Loucy (cell line): ENCODE data around the gene PAXX.

Experiments used
- H2AFZ ChIP-seq: fragments of 200-600 bp; sonication (generic); 2 replicates; pipeline ENCODE4 v1.6.0; 2016; ENCODE audit warnings: antibody characterized with exemption, mild to moderate bottlenecking, low read length, moderate library complexity
- H3F3A ChIP-seq: fragments of 200-600 bp; 2 replicates; pipeline ENCODE4 v1.6.0; 2016; ENCODE audit warnings: antibody characterized with exemption, low read depth, mild to moderate bottlenecking
- H3K27me3 ChIP-seq: fragments of 200-600 bp; sonication (generic); 2 replicates; pipeline ENCODE4 v1.6.1; 2014; ENCODE audit warnings: low read length, mild to moderate bottlenecking; ENCODE audit not compliant: insufficient read depth, poor library complexity, severe bottlenecking
- H3K36me3 ChIP-seq: fragments of 200-600 bp; sonication (generic); 2 replicates; pipeline ENCODE4 v1.6.1; 2016; ENCODE audit warnings: low read length; ENCODE audit not compliant: insufficient read depth
- H3K4me1 ChIP-seq: fragments of 200-600 bp; sonication (generic); 2 replicates; pipeline ENCODE4 v1.5.1; 2014; ENCODE audit warnings: low read length, mild to moderate bottlenecking; ENCODE audit not compliant: insufficient read depth, poor library complexity, severe bottlenecking
- H3K4me2 ChIP-seq: fragments of 200-600 bp; sonication (generic); 2 replicates; pipeline ENCODE4 v1.6.0; 2014; ENCODE audit warnings: antibody characterized with exemption, low read length, low read depth, mild to moderate bottlenecking; ENCODE audit not compliant: poor library complexity, severe bottlenecking
- H3K4me3 ChIP-seq: fragments of 200-600 bp; sonication (generic); 2 replicates; pipeline ENCODE4 v1.5.1; 2014; ENCODE audit warnings: low read length, mild to moderate bottlenecking, mixed read lengths; ENCODE audit not compliant: poor library complexity, severe bottlenecking
- H3K79me2 ChIP-seq: fragments of 200-600 bp; sonication (generic); 2 replicates; pipeline ENCODE4 v1.6.1; 2014; ENCODE audit warnings: low read length; ENCODE audit not compliant: insufficient read depth
- H3K9ac ChIP-seq: fragments of 200-600 bp; sonication (generic); 2 replicates; pipeline ENCODE4 v1.6.0; 2014; ENCODE audit warnings: mild to moderate bottlenecking, low read depth, low read length, moderate library complexity; ENCODE audit not compliant: poor library complexity, severe bottlenecking
- H3K9me2 ChIP-seq: fragments of 200-600 bp; sonication (generic); replicated peaks from 2 replicates; pipeline ENCODE4 v1.6.1; 2016; ENCODE audit warnings: low read depth, low read length, mixed read lengths
- H3K9me3 ChIP-seq: fragments of 200-600 bp; sonication (generic); 2 replicates; pipeline ENCODE4 v1.6.1; 2014; ENCODE audit warnings: mild to moderate bottlenecking, antibody characterized with exemption, low read length, low read depth; ENCODE audit not compliant: insufficient read depth
- H4K20me1 ChIP-seq: fragments of 200-600 bp; sonication (generic); 2 replicates; pipeline ENCODE4 v1.6.0; 2014; ENCODE audit warnings: antibody characterized with exemption, low read length, mild to moderate bottlenecking; ENCODE audit not compliant: insufficient read depth, poor library complexity, severe bottlenecking
- EZH2phosphoT487 ChIP-seq: fragments of 200-600 bp; IDR thresholded peaks from 2 replicates; pipeline ENCODE4 v1.6.1; 2018; ENCODE audit warnings: antibody characterized with exemption, mild to moderate bottlenecking, moderate library complexity, borderline replicate concordance
- TF ChIP-seq, protein P1 (sequence below): fragments of 200-600 bp; sonication (generic); conservative IDR thresholded peaks from 2 replicates; pipeline ENCODE4 v1.5.1; 2014; ENCODE audit warnings: mild to moderate bottlenecking, antibody characterized with exemption, low read length

Gene PAXX

DNA sequence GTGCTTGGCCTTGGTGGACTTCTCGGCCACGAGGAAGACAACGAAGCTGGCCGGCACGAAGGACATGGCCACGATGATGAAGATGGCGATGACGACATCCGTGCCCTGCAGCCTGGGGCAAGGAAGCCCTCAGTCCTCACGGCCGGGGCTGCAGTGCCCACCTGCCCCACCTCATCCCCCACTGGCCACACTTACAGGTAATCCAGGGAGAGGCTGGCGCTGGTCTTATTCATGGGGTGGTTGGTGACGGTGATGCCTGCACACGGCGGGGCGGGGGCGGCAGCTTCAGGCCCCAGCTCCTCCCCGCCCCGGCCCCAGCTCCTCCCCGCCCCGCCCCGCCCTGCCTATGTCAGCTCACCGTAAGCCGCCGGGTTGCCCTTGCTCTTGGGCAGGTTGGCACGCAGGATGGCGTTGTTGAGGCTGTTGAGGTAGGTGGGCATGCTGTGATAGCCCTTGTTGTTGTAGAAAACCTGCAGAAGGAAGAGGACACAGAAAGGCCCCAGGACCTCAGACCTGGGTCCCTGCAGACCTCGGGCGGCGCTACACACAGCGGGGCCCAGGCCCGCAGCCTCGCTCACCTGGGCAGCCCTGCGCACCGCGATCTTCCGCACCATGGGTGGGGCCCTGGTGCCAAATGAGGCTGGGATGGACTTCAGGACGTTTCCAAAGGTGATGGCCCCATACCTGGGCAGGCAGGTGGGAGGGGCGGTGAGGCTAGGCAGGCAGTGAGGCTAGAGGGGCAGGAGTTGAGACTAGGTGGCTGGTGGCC, 19.9 kb downstream of the PAXX start:
- H3K27me3 ChIP-seq, result no peaks in the 10 kb centered on the region
- no peaks in the 10 kb centered on the region for H3K4me1 ChIP-seq
- no peaks in the 10 kb centered on the region for H3F3A ChIP-seq
- no peak overlapping the region for H3K4me3 ChIP-seq
- H3K4me2 ChIP-seq, result no peak overlapping the region
- H2AFZ ChIP-seq, result no peak overlapping the region
- H3K9me2 ChIP-seq, result no peaks in the 10 kb centered on the region
- no peaks in the 10 kb centered on the region for H3K9me3 ChIP-seq
- TF ChIP-seq, protein P1, sequence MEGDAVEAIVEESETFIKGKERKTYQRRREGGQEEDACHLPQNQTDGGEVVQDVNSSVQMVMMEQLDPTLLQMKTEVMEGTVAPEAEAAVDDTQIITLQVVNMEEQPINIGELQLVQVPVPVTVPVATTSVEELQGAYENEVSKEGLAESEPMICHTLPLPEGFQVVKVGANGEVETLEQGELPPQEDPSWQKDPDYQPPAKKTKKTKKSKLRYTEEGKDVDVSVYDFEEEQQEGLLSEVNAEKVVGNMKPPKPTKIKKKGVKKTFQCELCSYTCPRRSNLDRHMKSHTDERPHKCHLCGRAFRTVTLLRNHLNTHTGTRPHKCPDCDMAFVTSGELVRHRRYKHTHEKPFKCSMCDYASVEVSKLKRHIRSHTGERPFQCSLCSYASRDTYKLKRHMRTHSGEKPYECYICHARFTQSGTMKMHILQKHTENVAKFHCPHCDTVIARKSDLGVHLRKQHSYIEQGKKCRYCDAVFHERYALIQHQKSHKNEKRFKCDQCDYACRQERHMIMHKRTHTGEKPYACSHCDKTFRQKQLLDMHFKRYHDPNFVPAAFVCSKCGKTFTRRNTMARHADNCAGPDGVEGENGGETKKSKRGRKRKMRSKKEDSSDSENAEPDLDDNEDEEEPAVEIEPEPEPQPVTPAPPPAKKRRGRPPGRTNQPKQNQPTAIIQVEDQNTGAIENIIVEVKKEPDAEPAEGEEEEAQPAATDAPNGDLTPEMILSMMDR, result no peak
- TF ChIP-seq EZH2phosphoT487, result no peak
- H4K20me1 ChIP-seq, result no peaks in the 10 kb centered on the region
- no peak overlapping the region for H3K9ac ChIP-seq
- H3K36me3 ChIP-seq, result no peaks in the 10 kb centered on the region; the same call in 1 of the 2 replicates
- no peaks in the 10 kb centered on the region for H3K79me2 ChIP-seq

DNA sequence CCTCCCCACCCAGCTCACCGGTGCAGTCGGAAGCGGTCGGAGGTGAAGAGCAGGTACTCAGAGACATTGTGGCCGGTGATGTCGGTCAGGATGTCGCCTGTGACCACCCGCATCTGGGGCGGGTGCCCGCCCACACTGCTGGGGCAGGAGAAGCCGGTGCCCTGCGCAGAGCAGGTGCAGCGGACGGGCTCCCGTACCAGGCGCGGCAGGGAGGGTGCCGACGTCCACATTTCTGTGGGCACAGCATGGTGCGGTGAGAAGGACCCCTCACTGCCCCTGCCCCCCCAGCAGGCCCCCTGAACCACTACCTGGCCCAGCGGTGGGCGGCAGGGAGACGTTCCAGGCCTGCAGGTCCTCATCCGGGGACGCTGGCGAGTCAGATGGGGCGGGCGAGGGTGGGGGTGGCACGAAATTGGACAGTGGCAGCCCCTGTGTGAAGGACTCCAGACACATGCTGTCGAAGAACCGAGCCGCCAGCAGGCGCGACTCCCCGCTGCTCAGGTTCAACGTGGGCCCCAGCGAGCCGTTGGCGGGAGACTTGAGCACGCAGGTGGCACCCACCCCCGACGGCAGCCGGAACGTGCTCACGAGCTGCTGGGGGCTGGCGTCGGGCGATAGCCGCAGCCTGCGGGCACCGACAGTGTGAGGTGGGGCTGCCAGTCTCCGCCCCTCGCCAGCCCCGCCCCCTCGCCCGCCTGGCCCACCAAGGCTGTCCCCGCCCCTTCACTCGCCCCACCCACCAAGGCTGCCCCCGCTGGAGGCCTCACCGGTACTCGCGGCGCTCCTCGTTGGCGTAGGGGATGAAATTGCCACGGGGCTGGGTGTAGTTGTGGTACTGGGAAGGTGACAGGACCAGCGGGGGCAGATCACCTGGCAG, 20.7 kb downstream of the PAXX start:
- Histone ChIP-seq H3K4me3 (no peak overlapping the region), H3K36me3 (no peaks in the 10 kb centered on the region; the same call in 1 of the 2 replicates), H3K9ac (no peak overlapping the region), H3K9me2 (no peaks in the 10 kb centered on the region), H3K79me2 (no peaks in the 10 kb centered on the region), H3K27me3 (no peaks in the 10 kb centered on the region), H3F3A (no peaks in the 10 kb centered on the region), H3K4me2 (no peak overlapping the region), H3K9me3 (no peaks in the 10 kb centered on the region), H4K20me1 (no peaks in the 10 kb centered on the region), H2AFZ (no peak overlapping the region), H3K4me1 (no peaks in the 10 kb centered on the region)
- TF ChIP-seq EZH2phosphoT487, result no peak
- TF ChIP-seq, protein P1, result no peak

DNA sequence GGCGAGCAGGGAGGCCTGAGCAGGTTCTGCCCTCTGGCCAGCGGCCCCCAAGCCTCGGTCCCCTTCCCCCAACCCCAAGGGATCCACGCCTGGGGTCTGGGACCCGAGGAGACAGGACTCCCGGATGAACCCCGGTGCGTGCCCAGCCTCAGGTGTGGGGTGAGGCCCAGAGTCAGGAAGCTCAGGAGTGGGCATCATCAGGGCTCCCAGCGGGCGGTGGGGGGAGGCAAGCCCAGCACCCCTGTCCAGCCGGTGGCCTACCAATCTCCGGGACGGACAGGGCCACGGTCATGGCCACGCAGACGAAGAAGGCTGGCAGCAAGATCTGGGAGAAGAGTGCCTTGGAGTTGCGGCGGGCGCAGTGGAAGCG, 21.3 kb downstream of the PAXX start:
- Histone ChIP-seq H3K79me2 (no peaks in the 10 kb centered on the region), H3K36me3 (no peaks in the 10 kb centered on the region; the same call in 1 of the 2 replicates), H4K20me1 (no peaks in the 10 kb centered on the region), H3K27me3 (no peaks in the 10 kb centered on the region), H3K4me1 (no peaks in the 10 kb centered on the region), H3F3A (no peaks in the 10 kb centered on the region), H3K4me2 (no peak overlapping the region), H3K9me3 (no peaks in the 10 kb centered on the region), H2AFZ (no peak overlapping the region), H3K9me2 (no peaks in the 10 kb centered on the region), H3K4me3 (no peak overlapping the region), H3K9ac (no peak overlapping the region)
- TF ChIP-seq, protein P1, result no peak
- TF ChIP-seq EZH2phosphoT487, result no peak
